ENCODE measurements around the gene COA8. TPM values are rescaled to one million over a fixed set of nuclear protein-coding genes. Genes with fewer than 3 reads are reported as not detected.

The COA8 gene
- total and polyA plus RNA-seq, 2 of the 8 experiments (the other 6 are each of a cell fraction or from before 2014, with no cell fraction given), result 7.1 to 35.5 TPM

- TF ChIP-seq RXRA (IDR thresholded peaks at IDR 0.05; ENCODE audit: insufficient read depth, low read depth, low read length), result no peak
- TF ChIP-seq POU5F1 (IDR thresholded peaks at IDR 0.05; ENCODE audit: low read depth, low read length), result no peak
- no peak for TF ChIP-seq BACH1 (IDR thresholded peaks at IDR 0.05; ENCODE audit: low read length)
- TF ChIP-seq RBBP5 (IDR thresholded peaks at IDR 0.05; ENCODE audit: borderline replicate concordance, low read depth, low read length), result 0 out of 2 replicates have a peak, but pooled peaks have one; percentile 56
- TF ChIP-seq BCL11A (IDR thresholded peaks at IDR 0.05; ENCODE audit: low read depth in 2 of 2, low read length in 2 of 2), result no peak
- TF ChIP-seq NRF1 (IDR thresholded peaks at IDR 0.05; ENCODE audit: low read depth, low read length), result no peak
- no peak for TF ChIP-seq TCF12 (IDR thresholded peaks at IDR 0.05; ENCODE audit: low read depth, low read length)
- no peak for TF ChIP-seq GABPA (IDR thresholded peaks at IDR 0.05; ENCODE audit: borderline replicate concordance, insufficient read depth, low read length)
- peak; percentile 50 for TF ChIP-seq POLR2AphosphoS5 (IDR thresholded peaks at IDR 0.05; ENCODE audit: low read depth, low read length)
- no peak for TF ChIP-seq SAP30 (IDR thresholded peaks at IDR 0.05; ENCODE audit: insufficient read depth, insufficient replicate concordance, low read length)
- no peak for TF ChIP-seq CEBPB (IDR thresholded peaks at IDR 0.05; ENCODE audit: low read depth, low read length)
- 0 out of 2 replicates have a peak, but pooled peaks have one; percentile 49 for TF ChIP-seq E2F6 (IDR thresholded peaks at IDR 0.05)
- TF ChIP-seq NANOG (IDR thresholded peaks at IDR 0.05; ENCODE audit: insufficient read depth, low read depth, low read length, poor library complexity, severe bottlenecking), result no peak
- TF ChIP-seq EP300 (IDR thresholded peaks at IDR 0.05; ENCODE audit: borderline replicate concordance in 1 of 2, low read depth in 2 of 2, low read length in 2 of 2), result no peak
- TF ChIP-seq GTF2F1 (IDR thresholded peaks at IDR 0.05; ENCODE audit: borderline replicate concordance, low read depth, low read length), result no peak
- no peak for TF ChIP-seq JUND (IDR thresholded peaks at IDR 0.05; ENCODE audit: low read length)
- no peak for TF ChIP-seq RFX5 (IDR thresholded peaks at IDR 0.05; ENCODE audit: borderline replicate concordance, low read depth, low read length)
- TF ChIP-seq MAFK (IDR thresholded peaks at IDR 0.05; ENCODE audit: low read depth, low read length), result no peak
- TF ChIP-seq HDAC6 (IDR thresholded peaks at IDR 0.05; ENCODE audit: low read depth, low read length), result no peak
- no peak for TF ChIP-seq SUZ12 (IDR thresholded peaks at IDR 0.05; ENCODE audit: low read length)
- TF ChIP-seq RAD21 (IDR thresholded peaks at IDR 0.05 in 1 of 2, conservative IDR thresholded peaks at IDR 0.05 in 1 of 2; ENCODE audit: low read depth in 2 of 2, low read length in 2 of 2), result no peak
- TF ChIP-seq KDM5A (IDR thresholded peaks at IDR 0.05; ENCODE audit: low read length), result 0 out of 2 replicates have a peak, but pooled peaks have one; percentile 27
- no peak for TF ChIP-seq FOSL1 (IDR thresholded peaks at IDR 0.05; ENCODE audit: insufficient read depth, low read depth, low read length)
Measured at GRCh38 chr14:103528587-103529382, 34.0 kb upstream of the COA8 start, which contains the start of gene TRMT61A (continued).

Data from H1 (cell line).